Measurements from ENCODE around the gene CGB3.
"Not testable (repeated sequence)": the region's sequence is repeated elsewhere in the genome, so short reads cannot be mapped to it uniquely, and the experiment has no call there.

The CGB3 gene

DNA sequence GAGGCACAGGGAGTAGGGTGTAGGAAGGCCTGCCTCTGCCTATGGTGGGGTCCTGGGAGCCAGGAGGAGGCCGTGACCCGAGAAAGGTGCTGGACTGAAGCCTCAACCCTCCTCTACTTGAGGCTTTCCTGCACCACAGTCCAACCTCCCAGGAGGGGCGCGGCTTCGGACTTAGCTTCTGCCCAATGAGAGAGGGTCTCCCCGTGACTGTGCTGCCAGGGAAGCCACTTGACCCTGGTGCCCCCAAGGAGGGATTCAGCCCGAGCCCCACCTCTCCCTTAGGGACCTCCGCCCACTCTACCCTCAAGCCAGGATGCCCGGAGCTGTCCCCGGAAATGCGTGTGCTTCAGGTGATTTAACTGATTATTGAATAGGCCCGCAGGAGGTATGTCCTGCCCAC is 24.9 kb upstream of the CGB3 start, which contains the start of gene CGB8:
CGB8 (minus strand) TSS at position 101 of the 400 bp plus-strand sequence. CDS start 372 bp downstream, outside the sequence.
- in situ Hi-C loops (cut with MboI; ENCODE audit: low pct_unique_long_range_greater_than_20kb, low sequenced_read_pairs): not testable (repeated sequence)

GRCh38 chr19:49043548-49043947 is 19.4 kb upstream of the CGB3 start, which contains the start of gene CGB5:
Gene CGB5, plus strand, starts transcription at chr19:49043848. Its CDS starts 362 bp downstream, at chr19:49044210.
- in situ Hi-C loops (cut with MboI; ENCODE audit: low pct_unique_long_range_greater_than_20kb, low sequenced_read_pairs): not testable (repeated sequence)

More for the DNA sequence above, 24.9 kb upstream of the CGB3 start, which contains the start of gene CGB8:
- DNase-seq: not testable (repeated sequence)

GRCh38 chr19:49042666-49043065 is 18.5 kb upstream of the CGB3 start:
- DNase-seq; in situ Hi-C loops (cut with MboI; ENCODE audit: low pct_unique_long_range_greater_than_20kb, low sequenced_read_pairs): not testable (repeated sequence)

More at GRCh38 chr19:49043548-49043947, 19.4 kb upstream of the CGB3 start, which contains the start of gene CGB5:
- not testable (repeated sequence) for DNase-seq

- in situ Hi-C loops (cut with MboI; ENCODE audit: low pct_unique_long_range_greater_than_20kb, low sequenced_read_pairs): no loop called here
- DNase-seq: no peak
These were observed 18.0 kb upstream of the CGB3 start for GRCh38 chr19:49042177-49042576.

- in situ Hi-C loops (cut with MboI; ENCODE audit: low pct_unique_long_range_greater_than_20kb, low sequenced_read_pairs); DNase-seq: not testable (repeated sequence)
These were observed 15.6 kb upstream of the CGB3 start for GRCh38 chr19:49039736-49040135.

- DNase-seq; in situ Hi-C loops (cut with MboI; ENCODE audit: low pct_unique_long_range_greater_than_20kb, low sequenced_read_pairs): not testable (repeated sequence)
These were observed 14.6 kb upstream of the CGB3 start for GRCh38 chr19:49038557-49039276.

DNA sequence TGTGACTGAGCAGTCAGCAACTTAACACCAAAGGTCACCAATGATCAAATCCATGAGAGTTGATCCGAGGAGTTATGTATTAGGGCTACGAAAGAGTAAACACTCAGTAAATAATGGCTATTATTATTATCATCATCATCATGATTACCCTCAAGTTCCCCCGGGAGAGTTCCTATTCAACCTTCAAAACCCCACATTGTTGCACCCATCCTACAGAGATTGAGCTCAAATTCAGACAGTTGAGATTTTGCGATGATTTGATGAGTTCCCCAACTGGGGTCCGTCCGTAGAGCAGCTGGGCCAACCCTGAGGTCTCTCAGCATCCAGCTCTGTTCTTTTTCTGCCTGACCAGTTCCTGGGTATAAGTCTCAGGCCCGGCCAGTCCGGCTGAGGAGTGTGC is 14.0 kb upstream of the CGB3 start:
- in situ Hi-C loops (cut with MboI; ENCODE audit: low pct_unique_long_range_greater_than_20kb, low sequenced_read_pairs): not testable (repeated sequence)

GRCh38 chr19:49036815-49037214 is 12.7 kb upstream of the CGB3 start, which contains the start of gene CGB1:
Gene CGB1, minus strand, starts transcription at chr19:49036895. Its CDS starts 184 bp downstream, at chr19:49036711.
- peak; percentile 37 for DNase-seq
- in situ Hi-C loops (cut with MboI; ENCODE audit: low pct_unique_long_range_greater_than_20kb, low sequenced_read_pairs): not testable (repeated sequence)

More for the DNA sequence above, 14.0 kb upstream of the CGB3 start:
- DNase-seq: not testable (repeated sequence)

- DNase-seq; in situ Hi-C loops (cut with MboI; ENCODE audit: low pct_unique_long_range_greater_than_20kb, low sequenced_read_pairs): not testable (repeated sequence)
These were observed 7.6 kb upstream of the CGB3 start, which contains the start of gene CGB2 for GRCh38 chr19:49031642-49032301. Gene CGB2, plus strand, starts transcription at chr19:49031890. Its CDS starts 206 bp downstream, at chr19:49032096.

DNA sequence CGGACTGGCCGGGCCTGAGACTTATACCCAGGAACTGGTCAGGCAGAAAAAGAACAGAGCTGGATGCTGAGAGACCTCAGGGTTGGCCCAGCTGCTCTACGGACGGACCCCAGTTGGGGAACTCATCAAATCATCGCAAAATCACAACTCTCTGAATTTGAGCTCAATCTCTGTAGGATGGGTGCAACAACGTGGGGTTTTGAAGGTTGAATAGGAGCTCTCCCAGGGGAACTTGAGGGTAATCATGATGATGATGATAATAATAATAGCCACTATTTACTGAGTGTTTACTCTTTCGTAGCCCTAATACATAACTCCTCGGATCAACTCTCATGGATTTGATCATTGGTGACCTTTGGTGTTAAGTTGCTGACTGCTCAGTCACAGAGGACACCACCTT is 6.2 kb upstream of the CGB3 start:
- in situ Hi-C loops (cut with MboI; ENCODE audit: low pct_unique_long_range_greater_than_20kb, low sequenced_read_pairs); DNase-seq: not testable (repeated sequence)

DNA sequence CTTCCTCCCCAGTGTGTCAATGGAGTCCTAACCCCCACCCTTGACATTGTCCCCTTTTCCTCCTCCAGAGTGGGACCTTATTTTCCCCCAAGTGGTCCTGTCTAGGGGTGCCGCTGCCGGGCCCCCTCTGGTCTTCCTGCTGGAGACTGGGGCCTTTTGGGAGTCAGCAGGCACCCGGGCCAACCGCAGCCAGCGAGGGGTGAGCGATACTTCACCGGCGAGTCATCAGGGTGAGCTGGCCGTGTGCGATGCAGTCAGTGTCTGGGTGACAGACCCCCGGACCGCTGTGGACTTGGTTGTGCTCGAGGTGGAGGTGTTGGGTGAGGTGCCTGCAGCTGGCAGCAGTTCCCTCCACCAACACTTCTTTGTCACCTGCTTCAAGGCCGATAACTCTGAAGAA is 5.6 kb upstream of the CGB3 start:
- in situ Hi-C loops (cut with MboI; ENCODE audit: low pct_unique_long_range_greater_than_20kb, low sequenced_read_pairs); DNase-seq: not testable (repeated sequence)

DNA sequence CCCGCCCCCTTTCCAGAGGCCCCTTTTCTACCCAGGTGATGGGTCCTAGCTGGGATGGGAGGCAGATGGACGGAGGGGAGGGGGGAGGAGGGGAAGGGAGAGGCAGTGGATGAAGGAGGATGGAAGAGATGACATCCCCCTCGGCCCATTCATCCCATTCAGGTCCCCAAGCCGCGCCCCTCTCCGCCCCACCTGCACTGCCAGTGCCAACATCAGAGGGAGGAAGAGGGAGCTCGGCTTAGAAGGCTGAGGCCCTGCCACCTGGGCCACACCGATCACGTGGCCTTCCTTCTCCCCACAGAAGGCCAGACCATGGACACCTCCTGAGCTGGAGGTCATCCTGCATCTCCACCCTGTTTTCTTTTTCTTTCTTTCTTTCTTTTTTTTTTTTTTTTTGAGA is 4.6 kb upstream of the CGB3 start:
- DNase-seq; in situ Hi-C loops (cut with MboI; ENCODE audit: low pct_unique_long_range_greater_than_20kb, low sequenced_read_pairs): not testable (repeated sequence)

GRCh38 chr19:49025599-49025998 is 1.5 kb upstream of the CGB3 start:
- DNase-seq; in situ Hi-C loops (cut with MboI; ENCODE audit: low pct_unique_long_range_greater_than_20kb, low sequenced_read_pairs): not testable (repeated sequence)

- in situ Hi-C loops (cut with MboI; ENCODE audit: low pct_unique_long_range_greater_than_20kb, low sequenced_read_pairs); DNase-seq: not testable (repeated sequence)
These were observed 955 bp upstream of the CGB3 start for GRCh38 chr19:49025088-49025487.

DNA sequence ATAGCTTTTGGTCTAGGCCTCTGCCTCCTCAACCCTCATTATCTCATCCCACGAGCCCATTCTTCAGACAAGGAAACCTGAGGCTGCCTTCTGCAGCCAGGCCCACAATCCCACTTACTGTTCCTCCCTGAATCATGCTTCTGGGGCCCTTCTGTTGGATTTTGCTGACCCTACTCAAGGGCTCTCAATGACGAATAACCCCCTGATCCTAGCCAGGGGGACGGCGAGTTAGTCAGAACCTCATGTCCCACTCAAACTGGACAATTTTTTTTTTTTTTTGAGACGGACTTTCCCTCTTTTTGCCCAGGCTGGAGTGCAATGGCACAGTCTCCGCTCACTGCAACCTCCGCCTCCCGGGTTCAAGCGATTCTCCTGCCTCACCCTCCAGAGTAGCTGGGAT is 2.0 kb downstream of the CGB3 start:
- no peak for DNase-seq
- in situ Hi-C loops (cut with MboI; ENCODE audit: low pct_unique_long_range_greater_than_20kb, low sequenced_read_pairs): no loop called here

GRCh38 chr19:49020931-49021895 is 2.9 kb downstream of the CGB3 start:
- DNase-seq: no peak
- in situ Hi-C loops (cut with MboI; ENCODE audit: low pct_unique_long_range_greater_than_20kb, low sequenced_read_pairs): no loop called here

DNA sequence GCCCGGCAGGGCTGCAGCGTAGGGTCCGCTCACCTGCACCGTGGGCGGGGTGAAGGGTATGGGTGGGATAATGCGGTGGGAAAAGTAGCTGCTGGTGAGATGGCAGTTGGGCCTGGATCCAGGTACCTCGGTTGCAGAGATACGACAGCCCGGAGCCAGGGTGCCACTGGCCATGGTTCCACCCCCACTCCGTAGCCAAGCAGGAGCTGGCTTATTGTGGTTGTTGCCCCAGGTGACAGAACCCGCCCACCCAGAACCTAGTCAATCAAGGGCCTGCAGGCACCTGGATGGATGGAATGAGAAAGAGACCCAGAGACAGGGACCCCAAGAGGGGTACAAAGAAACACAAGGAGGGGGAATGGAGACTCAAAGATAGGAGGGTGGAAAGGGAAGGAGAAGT is 3.8 kb downstream of the CGB3 start:
- in situ Hi-C loops (cut with MboI; ENCODE audit: low pct_unique_long_range_greater_than_20kb, low sequenced_read_pairs): no loop called here
- no peak for DNase-seq

DNA sequence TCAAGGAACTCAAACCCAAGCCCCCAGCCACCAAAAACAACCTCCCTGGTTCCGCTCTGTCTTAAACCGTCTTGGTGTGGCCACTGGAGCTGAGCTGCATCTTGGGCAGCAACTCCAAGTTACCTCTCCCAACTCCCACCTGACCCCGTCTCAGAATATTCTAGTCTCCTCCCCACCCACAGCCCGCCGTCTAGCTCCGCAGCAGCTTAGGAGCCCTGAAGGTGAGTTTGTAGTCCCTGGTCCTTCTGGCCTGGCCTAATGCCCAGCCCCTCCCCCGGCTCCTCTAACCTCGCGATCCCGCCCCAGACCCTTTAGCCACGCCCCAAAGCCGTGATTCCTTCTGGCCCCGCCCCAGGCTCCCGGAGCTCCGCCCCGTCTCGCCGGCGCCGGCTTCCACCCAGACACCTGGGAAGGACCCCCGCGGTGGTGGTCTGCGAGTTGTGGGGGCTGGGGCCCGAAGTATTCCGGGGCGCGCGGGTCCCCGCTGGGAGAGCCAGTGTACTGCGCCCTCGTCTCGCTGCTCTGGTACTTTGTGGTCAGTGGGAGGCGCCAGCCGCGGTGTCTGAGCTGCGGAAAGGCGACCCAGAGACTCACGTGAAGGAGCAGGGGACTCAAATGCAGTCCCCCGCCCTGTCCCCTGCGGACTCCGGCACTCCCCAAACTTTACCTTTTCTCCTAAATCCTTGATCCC is 4.7 kb downstream of the CGB3 start:
- in situ Hi-C loops (cut with MboI; ENCODE audit: low pct_unique_long_range_greater_than_20kb, low sequenced_read_pairs): no loop called here
- DNase-seq: peak; percentile 55

All from KBM-7 (cell line).